HG03521 (cell line): ENCODE results near the gene NPW.

Experiments used
- ATAC-seq: cut with Tn5 transposase; IDR thresholded peaks from one replicate; pipeline ENCODE4 v1.9.1; 2021; ENCODE audit warnings: mild to moderate bottlenecking, moderate library complexity; ENCODE audit not compliant: unreplicated experiment

NPW gene

GRCh38 chr16:2034696-2035430 is 15.3 kb downstream of the NPW start:
- ATAC-seq = no peak

GRCh38 chr16:2035431-2036199 is 16.0 kb downstream of the NPW start:
- no peak for ATAC-seq

- ATAC-seq = no peak
Measured at GRCh38 chr16:2036200-2036966, 16.8 kb downstream of the NPW start.

- no peak for ATAC-seq
Measured at GRCh38 chr16:2037115-2037514, 17.5 kb downstream of the NPW start.

- no peak for ATAC-seq
Measured at GRCh38 chr16:2037647-2038381, 18.2 kb downstream of the NPW start.

GRCh38 chr16:2038382-2039231 is 19.0 kb downstream of the NPW start:
- no peak for ATAC-seq

- ATAC-seq = no peak
Measured at GRCh38 chr16:2039274-2040031, 19.9 kb downstream of the NPW start.

GRCh38 chr16:2040041-2040786 is 20.6 kb downstream of the NPW start:
- no peak for ATAC-seq

- no peak for ATAC-seq
Measured at GRCh38 chr16:2040787-2041522, 21.4 kb downstream of the NPW start.

- ATAC-seq = no peak
Measured at GRCh38 chr16:2042171-2042985, 22.8 kb downstream of the NPW start.

GRCh38 chr16:2042986-2043666 is 23.5 kb downstream of the NPW start:
- ATAC-seq = no peak

GRCh38 chr16:2043667-2044451 is 24.3 kb downstream of the NPW start:
- ATAC-seq = no peak

GRCh38 chr16:2044541-2044940 is 25.0 kb downstream of the NPW start:
- ATAC-seq = no peak

GRCh38 chr16:2045965-2046892 is 26.6 kb downstream of the NPW start:
- ATAC-seq = no peak

GRCh38 chr16:2046893-2047329 is 27.3 kb downstream of the NPW start:
- no peak for ATAC-seq
